Measurements from ENCODE around the gene NDUFA11.

GRCh38 chr19:5890099-5890498 is 13.5 kb downstream of the NDUFA11 start:
- TF ChIP-seq CTCF (IDR thresholded peaks at IDR 0.05; ENCODE audit: borderline replicate concordance, extremely low read depth, low read length, poor library complexity, severe bottlenecking) (no peak), EZH2 (IDR thresholded peaks at IDR 0.05; ENCODE audit: borderline replicate concordance, low read depth, low read length, severe bottlenecking) (no peak)

Data from DND-41 (cell line).